ENCODE data around the gene ZNF346.
A peak's percentile ranks its signal among the peaks of the same experiment; 100 is the strongest.

ZNF346 gene

DNA sequence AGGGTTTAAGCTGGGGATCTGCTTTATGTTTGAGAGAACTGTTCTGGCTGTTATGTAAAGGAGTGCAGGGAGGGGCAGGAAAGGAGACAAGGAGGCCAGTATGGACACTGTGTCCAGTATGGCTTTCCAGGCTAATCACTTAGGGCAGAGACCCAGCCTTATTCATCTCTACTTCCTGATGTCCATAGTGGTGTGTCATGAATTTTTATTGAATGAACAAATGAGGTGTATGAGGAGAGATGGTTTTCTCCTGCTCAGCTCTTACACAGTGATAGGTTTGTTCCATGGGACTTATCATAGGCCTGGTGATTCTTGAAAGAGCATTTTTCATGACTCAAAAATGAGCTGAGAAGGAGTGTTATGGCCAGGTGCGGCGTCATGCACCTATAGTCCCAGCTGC is 43.7 kb downstream of the ZNF346 start:
- Mint-ChIP-seq H3K4me1 (no peaks in the 10 kb centered on the region), H3K27me3 (ENCODE audit: low read depth) (no peaks in the 10 kb centered on the region), H3K9me3 (no peaks in the 10 kb centered on the region), H3K36me3 (ENCODE audit: low read depth) (peaks cover 30% of the 10 kb centered on the region), H3K4me3 (no peak overlapping the region), H3K27ac (peak overlapping the region in 2 of 3 experiments; percentile 14 to 25)
- TF ChIP-seq, protein P1, sequence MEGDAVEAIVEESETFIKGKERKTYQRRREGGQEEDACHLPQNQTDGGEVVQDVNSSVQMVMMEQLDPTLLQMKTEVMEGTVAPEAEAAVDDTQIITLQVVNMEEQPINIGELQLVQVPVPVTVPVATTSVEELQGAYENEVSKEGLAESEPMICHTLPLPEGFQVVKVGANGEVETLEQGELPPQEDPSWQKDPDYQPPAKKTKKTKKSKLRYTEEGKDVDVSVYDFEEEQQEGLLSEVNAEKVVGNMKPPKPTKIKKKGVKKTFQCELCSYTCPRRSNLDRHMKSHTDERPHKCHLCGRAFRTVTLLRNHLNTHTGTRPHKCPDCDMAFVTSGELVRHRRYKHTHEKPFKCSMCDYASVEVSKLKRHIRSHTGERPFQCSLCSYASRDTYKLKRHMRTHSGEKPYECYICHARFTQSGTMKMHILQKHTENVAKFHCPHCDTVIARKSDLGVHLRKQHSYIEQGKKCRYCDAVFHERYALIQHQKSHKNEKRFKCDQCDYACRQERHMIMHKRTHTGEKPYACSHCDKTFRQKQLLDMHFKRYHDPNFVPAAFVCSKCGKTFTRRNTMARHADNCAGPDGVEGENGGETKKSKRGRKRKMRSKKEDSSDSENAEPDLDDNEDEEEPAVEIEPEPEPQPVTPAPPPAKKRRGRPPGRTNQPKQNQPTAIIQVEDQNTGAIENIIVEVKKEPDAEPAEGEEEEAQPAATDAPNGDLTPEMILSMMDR (IDR thresholded peaks at IDR 0.05; ENCODE audit: unreplicated experiment in 3 of 3): no peak

GRCh38 chr5:177067503-177067902 is 45.0 kb downstream of the ZNF346 start:
- H3K9me3 Mint-ChIP-seq: no peaks in the 10 kb centered on the region
- no peak overlapping the region for H3K27ac Mint-ChIP-seq
- H3K4me1 Mint-ChIP-seq: peaks cover 6% of the 10 kb centered on the region
- no peaks in the 10 kb centered on the region for H3K27me3 Mint-ChIP-seq (ENCODE audit: low read depth)
- peaks cover 23% of the 10 kb centered on the region for H3K36me3 Mint-ChIP-seq (ENCODE audit: low read depth)
- H3K4me3 Mint-ChIP-seq: no peak overlapping the region
- TF ChIP-seq, protein P1 (IDR thresholded peaks at IDR 0.05; ENCODE audit: unreplicated experiment in 3 of 3): no peak

GRCh38 chr5:177070536-177071191 is 48.2 kb downstream of the ZNF346 start:
- H3K9me3 Mint-ChIP-seq: no peaks in the 10 kb centered on the region
- H3K36me3 Mint-ChIP-seq (ENCODE audit: low read depth): peaks cover 14% of the 10 kb centered on the region
- no peak overlapping the region for H3K4me3 Mint-ChIP-seq
- TF ChIP-seq, protein P1 (IDR thresholded peaks at IDR 0.05; ENCODE audit: unreplicated experiment in 3 of 3): no peak
- no peaks in the 10 kb centered on the region for H3K27me3 Mint-ChIP-seq (ENCODE audit: low read depth)
- no peak overlapping the region for H3K27ac Mint-ChIP-seq
- H3K4me1 Mint-ChIP-seq: peaks cover 6% of the 10 kb centered on the region

GRCh38 chr5:177071666-177072385 is 49.3 kb downstream of the ZNF346 start:
- no peaks in the 10 kb centered on the region for H3K27me3 Mint-ChIP-seq (ENCODE audit: low read depth)
- no peak overlapping the region for H3K4me3 Mint-ChIP-seq
- H3K4me1 Mint-ChIP-seq: peaks cover 6% of the 10 kb centered on the region
- no peaks in the 10 kb centered on the region for H3K9me3 Mint-ChIP-seq
- peak overlapping the region; percentile 2 to 62 (median 34) for H3K27ac Mint-ChIP-seq
- TF ChIP-seq, protein P1 (IDR thresholded peaks at IDR 0.05; ENCODE audit: unreplicated experiment in 3 of 3): peak; percentile 84 to 93 (median 88)
- peaks cover 9% of the 10 kb centered on the region for H3K36me3 Mint-ChIP-seq (ENCODE audit: low read depth)

GRCh38 chr5:177077335-177077734 is 54.8 kb downstream of the ZNF346 start:
- Mint-ChIP-seq H3K4me1 (peaks cover 4% of the 10 kb centered on the region), H3K9me3 (no peaks in the 10 kb centered on the region), H3K36me3 (ENCODE audit: low read depth) (peaks cover 4% of the 10 kb centered on the region), H3K27me3 (ENCODE audit: low read depth) (no peaks in the 10 kb centered on the region), H3K27ac (no peak overlapping the region), H3K4me3 (no peak overlapping the region)
- TF ChIP-seq, protein P1 (IDR thresholded peaks at IDR 0.05; ENCODE audit: unreplicated experiment in 3 of 3): no peak
